HG03066 (cell line): ENCODE results near the gene TMEM147.

Experiments
- ATAC-seq: cut with Tn5 transposase; IDR thresholded peaks from one replicate; pipeline ENCODE4 v1.9.1; 2021; ENCODE audit warnings: low read depth; ENCODE audit not compliant: unreplicated experiment

TMEM147 gene

GRCh38 chr19:35544110-35544802 is 1.2 kb upstream of the TMEM147 start:
- no peak for ATAC-seq

DNA sequence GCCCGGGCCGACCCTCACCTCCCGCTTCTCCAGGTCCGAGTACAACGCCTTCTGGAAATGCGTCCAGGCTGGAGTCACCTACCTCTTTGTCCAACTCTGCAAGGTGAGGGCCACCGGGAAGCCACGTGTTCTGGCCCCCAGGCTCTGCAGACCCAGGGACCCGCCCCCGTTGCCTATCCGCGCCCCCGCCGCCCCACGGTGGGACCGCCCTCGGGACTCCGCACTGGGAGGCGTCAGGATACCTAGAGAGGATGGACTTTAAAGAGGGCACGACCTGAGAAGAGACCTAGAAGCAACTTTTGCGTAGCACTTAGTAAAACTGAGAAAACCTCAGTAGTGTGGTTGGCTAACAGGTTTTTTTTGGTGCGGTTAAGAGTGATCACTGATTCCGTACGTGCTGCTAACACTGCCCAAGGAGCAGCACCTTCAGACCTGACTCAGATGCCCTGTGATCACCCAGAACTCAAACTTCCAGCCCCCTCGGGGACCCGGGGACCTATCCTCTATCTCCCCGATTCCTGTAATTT is 492 bp downstream of the TMEM147 start:
- no peak for ATAC-seq

GRCh38 chr19:35546532-35546931 is 1.1 kb downstream of the TMEM147 start:
- no peak for ATAC-seq

DNA sequence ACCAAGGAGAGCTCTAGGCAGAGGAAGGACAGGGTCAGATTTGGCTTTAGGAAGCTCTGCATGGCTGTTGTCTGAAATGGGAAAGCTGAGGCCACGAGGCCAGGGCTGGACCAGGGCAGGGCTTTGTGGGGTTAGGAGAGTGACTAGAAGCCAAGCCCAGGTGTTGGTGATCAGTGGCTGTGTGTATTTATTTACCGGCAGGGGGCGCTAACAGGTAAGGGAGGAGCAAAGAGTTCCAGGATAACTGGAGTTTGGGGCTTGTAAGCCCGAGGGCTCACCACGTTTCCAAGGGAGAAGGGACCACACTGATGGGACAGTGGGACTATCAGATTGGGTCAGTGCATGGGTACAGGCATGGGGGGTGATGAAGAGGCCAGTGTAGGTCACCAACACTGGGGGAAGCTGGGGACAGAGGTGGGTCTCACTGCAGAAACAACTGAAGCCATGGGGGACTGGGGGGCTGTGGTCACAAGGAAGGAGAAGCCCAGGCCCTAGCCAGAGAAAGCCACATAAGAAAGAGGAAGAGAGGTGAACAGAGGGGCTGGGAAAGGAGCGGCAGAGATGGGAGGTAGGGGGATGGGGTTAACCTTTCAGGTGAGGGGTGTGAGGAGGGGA is 3.9 kb downstream of the TMEM147 start:
- ATAC-seq, result no peak

GRCh38 chr19:35549879-35550523 is 4.6 kb downstream of the TMEM147 start:
- no peak for ATAC-seq

DNA sequence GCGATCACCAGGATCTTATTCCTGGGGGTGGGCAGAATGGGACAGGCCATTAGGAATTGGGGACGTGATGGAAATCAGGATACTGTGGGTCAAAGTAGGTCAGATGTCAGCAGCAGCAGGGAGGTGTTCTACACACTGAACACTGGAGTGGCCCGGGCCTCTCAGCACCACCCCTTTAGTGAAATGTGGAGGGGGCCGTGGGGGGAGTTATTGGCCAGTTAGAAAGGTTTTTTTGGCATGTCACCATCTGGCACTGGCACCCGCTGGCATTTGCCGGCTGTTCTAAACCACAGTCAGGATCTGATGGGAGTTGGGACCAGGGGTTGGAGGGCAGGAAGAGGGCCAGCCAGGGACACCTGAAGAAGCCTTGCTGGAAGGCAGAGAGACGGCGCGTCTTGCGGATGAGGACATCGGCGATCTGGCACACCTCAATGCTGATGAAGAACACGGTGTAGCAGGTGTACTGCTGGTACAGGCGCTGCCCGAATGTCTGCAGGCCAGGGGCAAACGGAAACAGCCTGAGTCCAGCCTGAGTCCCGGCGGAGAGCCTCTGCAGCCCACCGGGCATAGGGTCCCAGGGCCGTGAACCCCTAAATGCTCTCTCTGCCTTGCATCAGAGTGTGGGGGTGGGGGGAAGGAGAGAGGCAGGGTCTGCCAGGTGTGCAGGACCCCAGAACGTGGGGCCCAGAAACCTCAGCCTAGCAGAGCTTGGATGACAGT is 5.8 kb downstream of the TMEM147 start:
- ATAC-seq, result no peak

- ATAC-seq, result no peak
Observed at GRCh38 chr19:35552534-35553384, 7.3 kb downstream of the TMEM147 start.

DNA sequence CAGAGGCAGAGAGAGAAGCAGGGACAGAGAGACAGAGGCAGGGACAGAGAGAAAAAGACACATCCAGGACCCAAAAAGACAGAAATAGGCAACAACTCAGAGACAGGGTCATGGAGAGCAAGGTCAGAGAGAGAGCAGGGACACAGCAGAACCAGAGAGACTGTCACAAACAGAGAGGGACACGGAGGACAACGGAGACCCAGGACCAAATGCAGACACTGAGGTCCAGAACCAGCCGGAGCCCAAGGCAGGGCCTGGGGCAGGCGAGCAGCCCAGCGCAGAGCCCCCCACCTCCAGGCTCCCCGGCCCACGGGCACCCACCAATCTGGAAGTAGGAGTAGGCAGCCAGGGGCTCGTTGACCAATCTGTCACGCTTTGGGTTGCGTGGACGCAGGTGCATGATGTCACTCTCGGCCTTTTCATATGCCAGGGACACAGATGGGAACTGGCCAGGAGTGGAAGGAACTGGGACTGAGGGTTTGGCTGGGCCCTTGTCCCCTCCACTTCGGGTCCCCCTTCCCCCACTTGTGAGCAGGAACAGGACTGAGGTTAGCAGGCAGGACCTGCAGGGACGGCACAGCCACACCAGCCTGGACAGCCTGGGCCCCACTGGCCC is 8.1 kb downstream of the TMEM147 start:
- ATAC-seq, result no peak

DNA sequence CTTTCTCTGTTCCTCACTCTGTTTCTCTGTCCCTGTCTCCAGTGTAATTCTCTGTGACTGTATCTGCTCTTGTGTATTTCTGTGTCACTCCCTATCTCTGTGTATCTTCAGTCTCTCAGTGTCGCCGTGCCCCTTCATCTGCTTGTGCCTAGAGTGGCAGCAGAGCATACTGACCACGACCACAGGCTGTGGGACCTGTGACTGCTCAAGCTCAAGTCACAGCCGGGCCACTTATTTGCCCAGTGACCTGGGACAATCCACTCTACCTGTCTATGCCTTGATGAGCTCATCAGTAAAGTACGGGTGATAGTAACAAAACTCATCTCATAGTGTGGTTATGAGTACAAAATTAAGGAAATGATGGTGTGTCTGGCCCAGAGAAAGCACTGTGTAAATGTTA is 8.7 kb downstream of the TMEM147 start:
- ATAC-seq, result no peak

DNA sequence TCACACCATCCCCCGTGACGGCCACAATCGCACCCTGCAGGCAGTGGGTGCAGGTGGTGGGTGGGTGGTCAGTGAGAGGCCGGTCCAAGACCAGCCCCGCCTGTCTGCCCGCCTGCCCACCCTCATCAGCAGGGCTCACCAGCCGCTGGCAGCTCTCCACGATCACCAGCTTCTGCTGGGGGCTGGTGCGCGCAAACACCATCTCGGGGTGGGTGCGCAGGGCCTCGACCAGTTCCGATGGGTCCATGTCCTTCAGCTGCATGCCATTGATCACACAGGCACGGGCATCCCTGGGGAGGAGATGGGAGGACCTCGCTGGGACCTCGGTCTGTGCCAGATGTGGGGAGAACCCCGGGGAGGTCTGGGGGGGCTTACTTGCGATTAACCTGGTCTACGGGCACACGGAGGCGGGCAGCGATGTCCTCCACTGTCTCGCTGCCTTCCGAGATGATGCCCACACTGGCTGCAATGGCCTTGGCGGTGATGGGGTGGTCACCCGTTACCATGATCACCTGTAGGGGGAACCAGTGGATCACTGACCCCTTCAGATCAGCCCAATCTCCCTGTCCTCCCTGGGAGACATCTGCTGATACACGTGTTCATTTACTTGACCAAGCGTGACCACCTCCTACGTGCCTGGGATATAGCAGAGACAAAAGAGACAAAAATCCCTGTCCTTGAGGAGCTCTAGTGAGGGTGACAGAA is 10.0 kb downstream of the TMEM147 start:
- ATAC-seq, result no peak

DNA sequence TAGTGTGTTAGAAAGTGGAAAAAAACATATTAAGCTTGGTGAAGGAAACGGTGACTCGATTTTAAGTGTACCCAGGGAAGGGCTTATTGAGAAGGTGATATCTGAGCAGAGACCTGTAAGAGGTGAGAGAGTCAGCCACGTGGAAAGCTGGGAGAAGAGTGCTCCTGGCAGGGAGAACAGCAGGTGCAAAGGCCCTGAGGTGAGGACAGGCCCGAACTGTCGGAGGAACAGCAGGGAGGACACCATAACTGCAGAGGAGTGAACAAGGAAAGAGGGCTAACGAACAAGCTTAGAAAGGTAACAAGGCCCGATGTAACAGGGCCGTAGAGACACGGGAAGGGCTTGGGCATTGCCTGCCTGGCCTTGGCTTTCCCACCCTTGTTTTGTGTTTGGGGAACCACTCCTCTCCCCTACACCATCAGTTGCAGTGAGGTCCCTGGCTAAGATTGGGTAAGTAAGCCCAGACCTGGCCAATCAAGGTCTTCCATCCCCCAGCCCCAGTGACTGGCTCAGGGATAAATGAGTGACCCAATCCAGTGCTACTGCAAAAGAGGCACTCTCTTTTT is 10.7 kb downstream of the TMEM147 start:
- ATAC-seq, result no peak

DNA sequence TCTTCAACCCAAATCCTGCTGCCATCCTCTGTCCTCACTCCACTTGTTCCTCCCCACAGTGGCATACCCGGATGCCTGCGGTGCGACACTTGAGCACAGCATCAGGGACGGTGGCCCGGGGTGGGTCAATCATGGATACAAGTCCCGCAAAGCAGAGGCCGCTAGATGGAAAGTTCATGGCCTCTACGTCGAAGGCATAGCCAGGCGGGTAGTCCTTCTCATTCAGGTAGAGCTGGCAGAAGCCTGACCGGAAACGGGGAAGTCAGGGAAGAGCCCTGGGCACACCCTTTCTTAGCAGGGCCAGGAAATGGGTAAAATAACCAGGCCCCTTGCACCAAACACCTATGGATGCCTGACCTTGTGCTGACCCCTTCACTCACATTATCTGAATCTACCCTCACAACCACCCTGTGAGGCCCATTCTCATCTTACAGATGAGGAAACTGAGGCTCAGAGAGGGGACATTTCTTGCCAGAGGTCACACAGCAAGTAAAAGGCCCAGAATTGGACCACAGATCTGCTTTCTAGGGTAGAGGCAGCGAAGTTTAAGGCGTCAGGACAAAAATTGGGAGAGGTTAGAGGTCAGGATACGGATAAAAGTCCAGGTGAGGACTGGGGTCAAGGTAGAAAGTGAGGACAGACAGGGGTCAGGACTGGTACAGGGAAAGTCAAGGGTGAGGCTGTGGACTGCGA is 11.6 kb downstream of the TMEM147 start:
- no peak for ATAC-seq

- no peak for ATAC-seq
Observed at GRCh38 chr19:35557539-35558399, 12.3 kb downstream of the TMEM147 start.

DNA sequence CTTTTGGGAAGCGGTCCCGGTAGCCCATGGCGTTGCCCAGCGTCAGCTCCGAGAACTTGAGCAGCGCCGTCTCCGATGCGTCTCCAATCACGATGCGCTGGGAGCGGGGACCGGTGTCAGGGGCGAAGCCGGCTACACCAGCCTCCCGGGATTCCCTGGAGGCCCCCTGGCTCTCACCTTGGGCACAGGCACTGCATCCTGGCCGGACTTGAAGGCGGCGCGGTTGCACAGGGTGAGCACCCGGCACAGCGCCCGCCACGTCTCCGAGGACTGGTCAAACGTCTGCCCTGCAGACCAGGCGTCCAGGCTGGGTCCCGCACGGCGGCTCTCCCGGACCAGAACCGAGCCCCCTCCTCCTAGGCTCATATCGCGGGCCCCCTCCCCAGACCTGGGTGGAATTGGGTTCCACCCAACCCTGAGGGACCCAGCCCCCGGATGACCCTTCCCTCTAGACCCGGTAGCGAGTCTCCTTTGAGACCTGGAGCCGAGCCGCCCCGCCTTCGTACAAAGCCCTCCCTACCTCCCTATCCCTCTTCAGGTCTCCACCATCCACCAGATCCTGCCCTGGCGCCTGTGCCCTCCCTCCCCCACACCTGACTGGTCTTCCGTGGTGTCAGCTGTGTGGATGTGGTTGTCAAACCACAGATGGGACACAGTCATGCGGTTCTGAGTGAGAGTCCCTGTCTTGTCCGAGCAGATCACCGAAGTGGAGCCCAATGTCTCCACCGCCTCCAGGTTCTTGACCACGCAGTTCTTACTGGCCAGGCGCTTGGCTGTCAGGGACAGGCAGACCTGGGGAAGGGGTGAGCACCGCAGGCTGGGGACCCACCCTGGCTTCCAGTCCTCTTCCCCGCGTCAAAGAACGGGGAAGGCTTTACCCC is 13.2 kb downstream of the TMEM147 start:
- ATAC-seq, result no peak

GRCh38 chr19:35559281-35559659 is 13.8 kb downstream of the TMEM147 start:
- ATAC-seq, result no peak

GRCh38 chr19:35559781-35560180 is 14.4 kb downstream of the TMEM147 start:
- no peak for ATAC-seq
